Left hindlimb (tissue), 1 donor: ENCODE data around the gene ANKFN1.
A peak's percentile ranks its signal among the peaks of the same experiment; 100 is the strongest.

ENCODE experiments used
- DNase-seq: peaks from one replicate; pipeline ENCODE4 v3.0.0-alpha.2; 2018

The ANKFN1 gene

GRCh38 chr17:56510554-56511342, 357.5 kb downstream of the ANKFN1 start:
- DNase-seq: no peak

- no peak for DNase-seq
Measured at GRCh38 chr17:56514264-56514663, 361.0 kb downstream of the ANKFN1 start.

- no peak for DNase-seq
Measured at GRCh38 chr17:56514899-56515298, 361.6 kb downstream of the ANKFN1 start.

GRCh38 chr17:56521414-56522141, 368.3 kb downstream of the ANKFN1 start:
- DNase-seq: no peak

GRCh38 chr17:56523042-56523441, 369.8 kb downstream of the ANKFN1 start:
- DNase-seq: no peak

GRCh38 chr17:56528696-56529095, 375.4 kb downstream of the ANKFN1 start:
- DNase-seq: no peak

GRCh38 chr17:56532926-56533325, 379.7 kb downstream of the ANKFN1 start:
- no peak for DNase-seq

- DNase-seq: no peak
Measured at GRCh38 chr17:56536766-56537165, 383.5 kb downstream of the ANKFN1 start.

- no peak for DNase-seq
Measured at GRCh38 chr17:56540836-56541235, 387.6 kb downstream of the ANKFN1 start.

- no peak for DNase-seq
Measured at GRCh38 chr17:56543280-56543679, 390.0 kb downstream of the ANKFN1 start.

GRCh38 chr17:56545106-56545505, 391.8 kb downstream of the ANKFN1 start:
- no peak for DNase-seq

- DNase-seq: no peak
Measured at GRCh38 chr17:56545930-56546329, 392.7 kb downstream of the ANKFN1 start.

GRCh38 chr17:56548661-56549060, 395.4 kb downstream of the ANKFN1 start:
- DNase-seq: no peak

GRCh38 chr17:56549501-56549900, 396.2 kb downstream of the ANKFN1 start:
- DNase-seq: peak; percentile 34

- no peak for DNase-seq
Measured at GRCh38 chr17:56557682-56558081, 404.4 kb downstream of the ANKFN1 start.

GRCh38 chr17:56558088-56558487, 404.8 kb downstream of the ANKFN1 start:
- no peak for DNase-seq
